SK-N-SH (cell line): ENCODE data around the gene RIOX2.
"Not testable (repeated sequence)": the region's sequence is repeated elsewhere in the genome, so short reads cannot be mapped to it uniquely, and the experiment has no call there.

Source experiments
- CTCF ChIP-seq: fragments of 200-600 bp; sonication (generic); IDR thresholded peaks from 2 replicates; pipeline ENCODE4 v1.6.1; 2017; ENCODE audit warnings: antibody characterized with exemption, mild to moderate bottlenecking, moderate library complexity
- ELF1 ChIP-seq: IDR thresholded peaks from 2 replicates; pipeline ENCODE4 v1.4.0; 2012
- GABPA ChIP-seq: IDR thresholded peaks from 2 replicates; pipeline ENCODE4 v1.4.0; 2012; ENCODE audit warnings: low read depth, mild to moderate bottlenecking
- NFIC ChIP-seq: IDR thresholded peaks from 2 replicates; pipeline ENCODE4 v1.4.0; 2012; ENCODE audit warnings: borderline replicate concordance
- RAD21 ChIP-seq: IDR thresholded peaks from 2 replicates; pipeline ENCODE4 v1.6.1; 2012; ENCODE audit warnings: mild to moderate bottlenecking, low read length
- SIN3A ChIP-seq: IDR thresholded peaks from 2 replicates; pipeline ENCODE4 v1.6.1; 2012; ENCODE audit warnings: low read depth, mild to moderate bottlenecking, low read length, moderate library complexity, borderline replicate concordance
- SMC3 ChIP-seq: IDR thresholded peaks from 2 replicates; pipeline ENCODE4 v1.6.1; 2012; ENCODE audit warnings: low read depth, low read length, improper control_type of control experiment
- USF2 ChIP-seq: fragments of 150-350 bp; IDR thresholded peaks from 2 replicates; pipeline ENCODE4 v1.6.1; 2017; ENCODE audit warnings: antibody characterized with exemption, low read length, low read depth, borderline replicate concordance
- TF ChIP-seq, protein P1 (sequence below): IDR thresholded peaks from 2 replicates; pipeline ENCODE4 v1.4.0; 2012; ENCODE audit warnings: low read depth, borderline replicate concordance

- TF ChIP-seq NFIC, CTCF, RAD21, USF2, SMC3, GABPA, ELF1, SIN3A: not testable (repeated sequence)
- TF ChIP-seq, protein P1, sequence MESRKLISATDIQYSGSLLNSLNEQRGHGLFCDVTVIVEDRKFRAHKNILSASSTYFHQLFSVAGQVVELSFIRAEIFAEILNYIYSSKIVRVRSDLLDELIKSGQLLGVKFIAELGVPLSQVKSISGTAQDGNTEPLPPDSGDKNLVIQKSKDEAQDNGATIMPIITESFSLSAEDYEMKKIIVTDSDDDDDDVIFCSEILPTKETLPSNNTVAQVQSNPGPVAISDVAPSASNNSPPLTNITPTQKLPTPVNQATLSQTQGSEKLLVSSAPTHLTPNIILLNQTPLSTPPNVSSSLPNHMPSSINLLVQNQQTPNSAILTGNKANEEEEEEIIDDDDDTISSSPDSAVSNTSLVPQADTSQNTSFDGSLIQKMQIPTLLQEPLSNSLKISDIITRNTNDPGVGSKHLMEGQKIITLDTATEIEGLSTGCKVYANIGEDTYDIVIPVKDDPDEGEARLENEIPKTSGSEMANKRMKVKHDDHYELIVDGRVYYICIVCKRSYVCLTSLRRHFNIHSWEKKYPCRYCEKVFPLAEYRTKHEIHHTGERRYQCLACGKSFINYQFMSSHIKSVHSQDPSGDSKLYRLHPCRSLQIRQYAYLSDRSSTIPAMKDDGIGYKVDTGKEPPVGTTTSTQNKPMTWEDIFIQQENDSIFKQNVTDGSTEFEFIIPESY = not testable (repeated sequence)
Measured at GRCh38 chr3:97910236-97910831, 61.9 kb downstream of the RIOX2 start.
